ENCODE measurements around the gene DHRS12.

Gene DHRS12

GRCh38 chr13:51767100-51767499 is 36.9 kb downstream of the DHRS12 start:
- H2AK5ac ChIP-seq (ENCODE audit: low read length), result no peak overlapping the region
- no peak overlapping the region for H4K91ac ChIP-seq (ENCODE audit: low read depth, low read length)
- no peak for DNase-seq
- H4K12ac ChIP-seq (ENCODE audit: low read depth, low read length), result no peak overlapping the region
- no peak overlapping the region for H3K27ac ChIP-seq (ENCODE audit: low read depth, low read length)
- no peak overlapping the region for H3K4me3 ChIP-seq (ENCODE audit: low read depth, low read length)
- H3K9me3 ChIP-seq (ENCODE audit: insufficient read depth, low read depth, low read length), result no peaks in the 10 kb centered on the region
- H2AFZ ChIP-seq (ENCODE audit: insufficient read depth, low read length, poor library complexity), result no peak overlapping the region
- no peak overlapping the region for H3K9ac ChIP-seq (ENCODE audit: low read length)
- H3K4me1 ChIP-seq (ENCODE audit: control insufficient read depth in 1 of 2, insufficient read depth in 2 of 2, low read length in 2 of 2), result peaks cover 0 to 4% of the 10 kb centered on the region in 2 experiments
- no peak overlapping the region for H2BK120ac ChIP-seq (ENCODE audit: insufficient read depth, low read length, poor library complexity)
- no peak overlapping the region for H4K8ac ChIP-seq (ENCODE audit: low read depth, low read length)
- no peak overlapping the region for H3K23ac ChIP-seq (ENCODE audit: low read length)
- H3K4me2 ChIP-seq (ENCODE audit: low read length), result no peak overlapping the region
- H2BK12ac ChIP-seq (ENCODE audit: low read length), result no peak overlapping the region
- WGBS (ENCODE audit: extremely low coverage, insufficient coverage, insufficient read length), result no CpG with 5 or more reads among the region's 8 CpGs
- H3K79me2 ChIP-seq (ENCODE audit: control insufficient read depth, insufficient read depth, low read length, poor library complexity), result no peaks in the 10 kb centered on the region
- H3K18ac ChIP-seq (ENCODE audit: low read length), result no peak overlapping the region
- no peaks in the 10 kb centered on the region for H3K27me3 ChIP-seq (ENCODE audit: insufficient read depth, low read length)
- H3K36me3 ChIP-seq (ENCODE audit: control insufficient read depth in 1 of 2, insufficient read depth in 2 of 2, low read length in 2 of 2), result peaks cover 18 to 20% of the 10 kb centered on the region in 2 experiments
- H3K14ac ChIP-seq (ENCODE audit: low read length), result no peak overlapping the region
- H2BK5ac ChIP-seq (ENCODE audit: low read depth, low read length, poor library complexity), result no peak overlapping the region
- no peaks in the 10 kb centered on the region for H3K79me1 ChIP-seq (ENCODE audit: low read length)
- H3K4ac ChIP-seq (ENCODE audit: low read depth, low read length), result no peak overlapping the region

GRCh38 chr13:51765142-51765515 is 38.8 kb downstream of the DHRS12 start:
- WGBS (ENCODE audit: extremely low coverage, insufficient coverage, insufficient read length), result no CpG with 5 or more reads among the region's 4 CpGs
- Histone ChIP-seq H3K4me1 (ENCODE audit: control insufficient read depth in 1 of 2, insufficient read depth in 2 of 2, low read length in 2 of 2) (peaks cover 0 to 4% of the 10 kb centered on the region in 2 experiments), H2BK120ac (ENCODE audit: insufficient read depth, low read length, poor library complexity) (no peak overlapping the region), H2AK5ac (ENCODE audit: low read length) (no peak overlapping the region), H3K4me3 (ENCODE audit: low read depth, low read length) (no peak overlapping the region), H2AFZ (ENCODE audit: insufficient read depth, low read length, poor library complexity) (no peak overlapping the region), H3K27ac (ENCODE audit: low read depth, low read length) (no peak overlapping the region), H4K91ac (ENCODE audit: low read depth, low read length) (no peak overlapping the region), H3K9me3 (ENCODE audit: insufficient read depth, low read depth, low read length) (peaks cover 1% of the 10 kb centered on the region), H3K79me1 (ENCODE audit: low read length) (no peaks in the 10 kb centered on the region), H3K23ac (ENCODE audit: low read length) (no peak overlapping the region), H4K12ac (ENCODE audit: low read depth, low read length) (no peak overlapping the region), H3K79me2 (ENCODE audit: control insufficient read depth, insufficient read depth, low read length, poor library complexity) (no peaks in the 10 kb centered on the region), H3K14ac (ENCODE audit: low read length) (no peak overlapping the region), H3K36me3 (ENCODE audit: control insufficient read depth in 1 of 2, insufficient read depth in 2 of 2, low read length in 2 of 2) (peaks cover 28 to 29% of the 10 kb centered on the region in 2 experiments), H3K9ac (ENCODE audit: low read length) (no peak overlapping the region), H3K4me2 (ENCODE audit: low read length) (no peak overlapping the region), H2BK5ac (ENCODE audit: low read depth, low read length, poor library complexity) (no peak overlapping the region), H3K18ac (ENCODE audit: low read length) (no peak overlapping the region), H4K8ac (ENCODE audit: low read depth, low read length) (no peak overlapping the region), H3K4ac (ENCODE audit: low read depth, low read length) (no peak overlapping the region), H2BK12ac (ENCODE audit: low read length) (no peak overlapping the region), H3K27me3 (ENCODE audit: insufficient read depth, low read length) (no peaks in the 10 kb centered on the region)
- no peak for DNase-seq

- Histone ChIP-seq H2BK5ac (ENCODE audit: low read depth, low read length, poor library complexity) (no peak overlapping the region), H3K18ac (ENCODE audit: low read length) (no peak overlapping the region), H3K23ac (ENCODE audit: low read length) (no peak overlapping the region), H3K27ac (ENCODE audit: low read depth, low read length) (no peak overlapping the region), H3K36me3 (ENCODE audit: control insufficient read depth in 1 of 2, insufficient read depth in 2 of 2, low read length in 2 of 2) (peaks cover 29 to 30% of the 10 kb centered on the region in 2 experiments), H2AK5ac (ENCODE audit: low read length) (no peak overlapping the region), H4K8ac (ENCODE audit: low read depth, low read length) (no peak overlapping the region), H2BK120ac (ENCODE audit: insufficient read depth, low read length, poor library complexity) (no peak overlapping the region), H3K4me2 (ENCODE audit: low read length) (no peak overlapping the region), H3K14ac (ENCODE audit: low read length) (no peak overlapping the region), H3K4me3 (ENCODE audit: low read depth, low read length) (no peak overlapping the region), H3K27me3 (ENCODE audit: insufficient read depth, low read length) (no peaks in the 10 kb centered on the region), H3K79me2 (ENCODE audit: control insufficient read depth, insufficient read depth, low read length, poor library complexity) (no peaks in the 10 kb centered on the region), H2AFZ (ENCODE audit: insufficient read depth, low read length, poor library complexity) (peak overlapping the region; percentile 60), H3K9me3 (ENCODE audit: insufficient read depth, low read depth, low read length) (peaks cover 1% of the 10 kb centered on the region), H3K9ac (ENCODE audit: low read length) (no peak overlapping the region), H3K4ac (ENCODE audit: low read depth, low read length) (no peak overlapping the region), H4K12ac (ENCODE audit: low read depth, low read length) (no peak overlapping the region), H3K79me1 (ENCODE audit: low read length) (no peaks in the 10 kb centered on the region), H4K91ac (ENCODE audit: low read depth, low read length) (no peak overlapping the region), H3K4me1 (ENCODE audit: control insufficient read depth in 1 of 2, insufficient read depth in 2 of 2, low read length in 2 of 2) (peaks cover 0 to 4% of the 10 kb centered on the region in 2 experiments), H2BK12ac (ENCODE audit: low read length) (no peak overlapping the region)
- no peak for DNase-seq
- whole genome bisulfite sequencing (ENCODE audit: extremely low coverage, insufficient coverage, insufficient read length), result no CpG with 5 or more reads among the region's 12 CpGs
Measured at GRCh38 chr13:51764184-51765141, 39.5 kb downstream of the DHRS12 start.

- H3K9ac ChIP-seq (ENCODE audit: low read length), result no peak overlapping the region
Measured at GRCh38 chr13:51763486-51763885, 40.5 kb downstream of the DHRS12 start.

More at GRCh38 chr13:51763486-51763885, 40.5 kb downstream of the DHRS12 start:
- Histone ChIP-seq H3K27ac (ENCODE audit: low read depth, low read length) (no peak overlapping the region), H4K8ac (ENCODE audit: low read depth, low read length) (no peak overlapping the region), H2BK5ac (ENCODE audit: low read depth, low read length, poor library complexity) (no peak overlapping the region), H3K27me3 (ENCODE audit: insufficient read depth, low read length) (no peaks in the 10 kb centered on the region), H3K18ac (ENCODE audit: low read length) (no peak overlapping the region), H2BK12ac (ENCODE audit: low read length) (no peak overlapping the region), H3K79me2 (ENCODE audit: control insufficient read depth, insufficient read depth, low read length, poor library complexity) (no peaks in the 10 kb centered on the region), H3K36me3 (ENCODE audit: control insufficient read depth in 1 of 2, insufficient read depth in 2 of 2, low read length in 2 of 2) (peaks cover 32% of the 10 kb centered on the region in 2 experiments), H3K9me3 (ENCODE audit: insufficient read depth, low read depth, low read length) (peaks cover 1% of the 10 kb centered on the region), H4K91ac (ENCODE audit: low read depth, low read length) (no peak overlapping the region), H3K4me3 (ENCODE audit: low read depth, low read length) (no peak overlapping the region), H3K79me1 (ENCODE audit: low read length) (no peaks in the 10 kb centered on the region), H3K4ac (ENCODE audit: low read depth, low read length) (no peak overlapping the region), H3K14ac (ENCODE audit: low read length) (no peak overlapping the region), H3K4me2 (ENCODE audit: low read length) (no peak overlapping the region), H2AFZ (ENCODE audit: insufficient read depth, low read length, poor library complexity) (no peak overlapping the region), H2BK120ac (ENCODE audit: insufficient read depth, low read length, poor library complexity) (no peak overlapping the region), H2AK5ac (ENCODE audit: low read length) (no peak overlapping the region), H4K12ac (ENCODE audit: low read depth, low read length) (no peak overlapping the region), H3K4me1 (ENCODE audit: control insufficient read depth in 1 of 2, insufficient read depth in 2 of 2, low read length in 2 of 2) (peaks cover 0 to 4% of the 10 kb centered on the region in 2 experiments), H3K23ac (ENCODE audit: low read length) (no peak overlapping the region)
- DNase-seq, result no peak
- no CpG with 5 or more reads among the region's 2 CpGs for WGBS (ENCODE audit: extremely low coverage, insufficient coverage, insufficient read length)
